HuH-7.5 (cell line): Measurements from ENCODE around the gene FBN1.

Source experiments
- DNase-seq: peaks from one replicate; pipeline ENCODE4 v3.0.0; 2011; ENCODE audit warnings: low spot score

The FBN1 gene

GRCh38 chr15:48580736-48581135 is 64.8 kb downstream of the FBN1 start:
- no peak for DNase-seq

GRCh38 chr15:48579945-48580671 is 65.4 kb downstream of the FBN1 start:
- DNase-seq, result no peak

- no peak for DNase-seq
Observed at GRCh38 chr15:48578965-48579364, 66.5 kb downstream of the FBN1 start.

GRCh38 chr15:48577469-48577868 is 68.0 kb downstream of the FBN1 start:
- DNase-seq, result no peak

GRCh38 chr15:48574187-48574586 is 71.3 kb downstream of the FBN1 start:
- DNase-seq, result no peak

- no peak for DNase-seq
Observed at GRCh38 chr15:48573780-48574179, 71.7 kb downstream of the FBN1 start.

GRCh38 chr15:48572823-48573222 is 72.7 kb downstream of the FBN1 start:
- DNase-seq, result no peak

GRCh38 chr15:48571510-48571909 is 74.0 kb downstream of the FBN1 start:
- DNase-seq, result no peak

GRCh38 chr15:48570822-48571221 is 74.7 kb downstream of the FBN1 start:
- DNase-seq, result no peak

GRCh38 chr15:48569591-48570302 is 75.8 kb downstream of the FBN1 start:
- no peak for DNase-seq

- no peak for DNase-seq
Observed at GRCh38 chr15:48566668-48567067, 78.8 kb downstream of the FBN1 start.

GRCh38 chr15:48565560-48566482 is 79.7 kb downstream of the FBN1 start:
- no peak for DNase-seq

GRCh38 chr15:48564690-48565089 is 80.8 kb downstream of the FBN1 start:
- no peak for DNase-seq

- no peak for DNase-seq
Observed at GRCh38 chr15:48563934-48564333, 81.6 kb downstream of the FBN1 start.

- no peak for DNase-seq
Observed at GRCh38 chr15:48560321-48561051, 85.0 kb downstream of the FBN1 start.

GRCh38 chr15:48559285-48559684 is 86.2 kb downstream of the FBN1 start:
- DNase-seq, result no peak

GRCh38 chr15:48558226-48558625 is 87.3 kb downstream of the FBN1 start:
- no peak for DNase-seq

- DNase-seq, result no peak
Observed at GRCh38 chr15:48557335-48557734, 88.2 kb downstream of the FBN1 start.

GRCh38 chr15:48556159-48556897 is 89.2 kb downstream of the FBN1 start:
- no peak for DNase-seq

GRCh38 chr15:48555241-48555881 is 90.1 kb downstream of the FBN1 start:
- no peak for DNase-seq

GRCh38 chr15:48554112-48554511 is 91.4 kb downstream of the FBN1 start:
- no peak for DNase-seq
